IPS-NIHi11 (cell line): ENCODE results near the gene FRK.
"Not testable (repeated sequence)": the region's sequence is repeated elsewhere in the genome, so short reads cannot be mapped to it uniquely, and the experiment has no call there.

ENCODE experiments used
- DNase-seq: peaks from one replicate; pipeline ENCODE4 v3.0.0; 2012; ENCODE audit warnings: mixed read lengths, low spot score

The FRK gene

DNA sequence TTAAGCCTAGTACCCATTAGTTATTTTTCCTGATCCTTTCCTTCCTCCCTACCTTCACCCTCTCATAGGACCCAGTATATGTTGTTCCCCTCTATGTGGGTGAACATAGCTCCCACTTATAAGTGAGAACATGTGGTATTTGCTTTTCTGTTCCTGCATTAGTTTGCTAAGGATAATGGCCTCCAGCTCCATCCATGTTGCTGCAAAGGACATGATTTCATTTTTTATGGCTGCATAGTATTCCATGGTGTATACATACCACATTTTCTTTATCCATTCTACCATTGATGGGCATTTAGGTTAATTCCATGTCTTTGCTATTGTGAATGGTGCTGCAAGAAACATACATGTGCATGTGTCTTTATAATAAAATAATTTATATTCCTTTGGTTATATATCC lies 115.9 kb downstream of the FRK start:
- DNase-seq: not testable (repeated sequence)

DNA sequence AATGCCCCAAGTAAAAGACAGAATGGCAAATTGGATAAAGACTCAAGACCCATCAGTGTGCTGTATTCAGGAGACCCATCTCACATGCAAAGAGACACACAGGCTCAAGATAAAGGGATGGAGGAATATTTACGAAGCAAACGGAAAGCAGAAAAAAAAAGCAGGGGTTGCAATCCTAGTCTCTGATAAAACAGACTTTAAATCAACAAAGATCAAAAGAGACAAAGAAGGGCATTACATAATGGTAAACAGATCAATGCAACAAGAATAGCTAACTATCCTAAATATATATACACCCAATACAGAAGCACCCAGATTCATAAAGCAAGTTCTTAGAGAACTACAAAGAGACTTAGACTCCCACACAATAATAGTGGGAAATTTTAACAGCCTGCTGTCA lies 123.2 kb downstream of the FRK start:
- DNase-seq: not testable (repeated sequence)

DNA sequence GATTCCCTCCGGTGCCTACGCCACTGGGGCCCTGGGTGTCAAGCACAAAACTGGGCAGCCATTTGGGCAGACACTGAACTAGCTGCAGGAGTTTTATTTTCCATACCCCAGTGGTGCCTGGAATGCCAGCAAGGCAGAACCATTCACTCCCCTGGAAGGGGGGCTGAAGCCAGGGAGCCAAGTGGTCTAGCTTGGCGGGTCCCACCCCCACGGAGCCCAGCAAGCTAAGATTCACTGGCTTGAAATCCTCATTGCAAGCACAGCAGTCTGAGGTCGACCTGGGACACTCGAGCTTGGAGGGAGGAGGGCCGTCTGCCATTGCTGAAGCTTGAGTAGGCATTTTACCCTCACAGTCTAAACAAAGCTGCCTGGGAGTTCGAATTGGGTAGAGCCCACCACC lies 125.3 kb downstream of the FRK start:
- no peak for DNase-seq

DNA sequence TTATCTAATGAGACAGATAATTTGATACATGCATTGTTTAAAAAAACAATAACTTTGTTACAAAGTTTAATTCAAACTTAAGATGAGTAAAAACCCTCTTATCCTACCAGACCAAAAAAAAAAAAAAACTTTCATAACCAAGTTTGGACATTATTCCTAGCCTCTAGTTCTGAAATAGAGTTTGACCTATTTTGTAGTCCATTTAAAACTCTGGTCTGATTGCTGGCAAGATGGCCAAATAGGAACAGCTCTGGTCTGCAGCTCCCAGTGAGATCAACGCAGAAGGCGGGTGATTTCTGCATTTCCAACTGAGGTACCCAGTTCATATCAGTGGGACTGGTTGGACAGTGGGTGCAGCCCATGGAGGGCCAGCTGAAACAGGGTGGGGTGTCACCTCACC lies 125.9 kb downstream of the FRK start:
- DNase-seq: no peak

DNA sequence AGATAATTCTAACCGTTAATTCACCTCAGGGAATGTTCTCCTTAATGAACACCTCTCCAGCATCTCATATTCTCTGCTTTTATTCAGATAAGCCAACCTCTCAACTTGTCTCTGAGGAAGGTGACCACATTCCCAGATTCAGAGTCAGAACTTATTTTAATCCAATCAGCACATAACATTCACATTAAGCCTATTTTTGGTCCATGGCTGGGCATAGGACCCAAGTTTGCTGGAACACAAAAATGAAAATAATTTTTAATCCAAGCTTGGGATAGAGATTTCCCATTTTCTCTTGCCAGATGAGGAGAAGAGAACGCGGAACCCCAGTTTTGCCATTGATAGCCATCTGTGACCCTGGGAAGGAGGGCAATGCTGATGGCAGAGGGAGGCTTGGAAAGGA lies 126.5 kb downstream of the FRK start:
- no peak for DNase-seq

DNA sequence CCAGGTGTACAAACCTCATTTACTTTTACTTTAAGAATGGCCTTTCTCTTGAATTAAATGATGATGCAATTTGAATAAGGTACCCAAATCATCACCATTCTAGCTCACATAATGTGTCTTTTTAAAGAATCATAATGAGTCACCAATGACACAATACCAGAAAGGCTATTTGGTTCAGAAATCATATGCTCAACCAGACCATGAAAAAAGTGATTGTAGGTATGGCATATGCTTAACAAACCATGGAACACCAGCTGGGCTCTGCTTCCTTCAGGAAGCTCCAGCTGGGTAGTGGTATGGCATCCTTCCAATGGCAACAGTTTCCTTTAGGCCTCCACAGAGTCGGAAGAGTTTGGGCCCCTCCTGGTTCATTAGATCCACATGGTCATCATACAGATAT lies 128.2 kb downstream of the FRK start:
- DNase-seq: peak; percentile 15

DNA sequence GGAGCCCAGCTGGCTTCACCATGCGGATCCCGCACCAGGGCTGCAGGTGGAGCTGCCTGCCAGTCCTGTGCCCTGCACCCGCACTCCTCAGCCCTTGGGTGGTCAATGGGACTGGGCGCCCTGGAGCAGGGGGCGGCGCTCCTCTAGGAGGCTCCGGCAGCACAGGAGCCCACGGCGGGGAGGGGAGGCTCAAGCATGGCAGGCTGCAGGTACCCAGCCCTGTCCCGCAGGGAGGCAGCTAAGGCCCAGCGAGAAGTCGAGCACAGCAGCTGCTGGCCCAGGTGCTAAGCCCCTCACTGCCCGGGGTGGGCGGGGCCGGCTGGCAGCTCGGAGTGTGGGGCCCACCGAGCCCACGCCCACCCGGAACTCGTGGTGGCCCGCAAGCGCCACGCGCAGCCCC lies 132.7 kb downstream of the FRK start:
- not testable (repeated sequence) for DNase-seq

DNA sequence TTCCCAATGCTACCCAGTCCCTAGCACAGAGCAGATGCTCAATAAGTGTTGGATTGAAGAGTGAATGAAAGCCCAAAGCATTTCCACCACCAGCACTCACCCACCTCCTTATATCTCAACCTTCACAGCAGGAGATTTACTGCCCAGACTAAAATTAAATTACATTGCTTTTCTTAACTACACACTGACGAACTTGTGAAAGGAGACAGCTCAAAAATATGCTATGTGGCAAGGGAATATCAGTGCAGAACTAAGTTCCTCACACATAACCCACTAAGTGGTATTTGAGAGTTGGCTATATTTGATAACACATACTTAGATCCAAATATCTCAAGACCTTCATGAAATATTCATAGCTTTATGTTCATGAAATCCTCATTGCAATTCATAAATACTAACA lies 137.7 kb downstream of the FRK start:
- DNase-seq: no peak

DNA sequence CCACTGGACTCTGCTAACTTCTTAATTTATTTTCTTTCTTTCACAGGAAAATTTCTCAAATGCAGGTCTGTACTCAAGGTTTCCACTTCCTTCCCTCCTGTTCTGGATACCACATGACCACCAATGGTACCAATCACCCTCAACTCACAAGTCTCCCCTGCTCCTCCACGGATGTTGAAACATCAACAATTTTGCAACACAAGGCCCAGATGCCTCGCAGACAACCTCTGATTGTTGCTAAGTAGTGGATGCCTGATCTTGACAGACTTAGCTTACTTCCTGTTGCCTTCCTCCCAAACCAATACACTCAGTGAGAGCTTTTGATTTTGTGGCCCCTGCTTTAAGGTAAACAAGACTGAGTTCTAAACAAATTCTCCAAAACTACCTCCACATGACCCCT lies 146.6 kb downstream of the FRK start:
- DNase-seq: peak; percentile 13

DNA sequence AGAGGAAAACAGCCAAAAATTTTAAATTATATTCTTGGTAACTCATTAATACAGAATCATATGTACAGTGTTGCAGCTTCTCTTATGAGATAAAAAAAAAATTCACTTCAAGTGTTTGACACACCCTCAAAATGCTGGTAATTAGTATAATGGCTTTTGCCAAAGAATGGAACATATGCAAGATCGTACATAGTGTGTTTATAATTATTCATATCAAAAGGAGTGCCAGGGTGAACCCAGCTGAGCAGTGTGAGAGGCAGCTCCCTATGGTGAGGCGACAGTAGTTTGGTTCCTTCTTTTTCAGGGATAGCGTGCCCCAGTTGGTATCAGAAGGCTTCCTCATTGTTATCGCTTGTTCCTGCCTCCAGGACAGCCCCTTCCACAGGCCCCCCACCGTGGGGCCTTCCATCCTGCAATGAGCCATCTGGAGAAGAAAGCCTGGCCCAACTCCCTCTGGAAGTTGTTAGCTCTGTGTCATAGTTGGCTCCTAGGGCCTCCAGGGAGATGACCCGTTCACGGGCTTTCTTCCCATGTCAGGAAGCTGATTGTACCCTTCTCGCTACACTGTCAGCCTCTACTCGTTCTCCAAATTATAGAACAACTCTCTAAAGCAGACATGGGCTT lies 150.7 kb downstream of the FRK start:
- DNase-seq: no peak

DNA sequence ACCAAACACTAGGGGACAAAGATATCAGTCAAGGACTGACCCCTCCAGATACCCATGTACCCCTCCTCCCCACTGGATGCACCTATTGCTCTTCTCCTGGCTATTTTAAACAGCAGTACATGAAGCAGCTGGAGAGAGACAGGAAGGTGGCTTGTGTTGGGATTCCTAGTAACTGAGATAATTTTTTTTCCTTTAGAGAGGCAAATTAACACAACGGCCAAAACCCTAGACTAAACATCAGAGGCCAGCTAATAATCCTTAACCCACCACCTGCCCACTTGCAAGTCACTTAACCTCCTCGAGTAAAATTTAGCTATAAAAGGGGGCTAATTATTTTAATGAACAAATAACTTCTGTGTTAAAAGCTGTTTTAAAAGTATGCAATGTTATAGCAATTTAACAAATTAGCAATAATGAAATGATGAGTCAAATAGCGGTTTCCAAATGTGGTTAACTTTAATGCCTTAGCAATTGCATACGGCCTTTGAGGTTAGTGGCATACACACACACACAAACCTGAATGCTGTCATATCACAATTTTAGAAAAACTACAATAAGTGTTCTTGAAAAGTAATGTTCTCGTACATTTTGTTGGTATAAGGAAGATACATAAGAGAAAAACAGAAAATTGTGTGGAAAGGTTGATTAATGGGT lies 151.7 kb downstream of the FRK start:
- no peak for DNase-seq

DNA sequence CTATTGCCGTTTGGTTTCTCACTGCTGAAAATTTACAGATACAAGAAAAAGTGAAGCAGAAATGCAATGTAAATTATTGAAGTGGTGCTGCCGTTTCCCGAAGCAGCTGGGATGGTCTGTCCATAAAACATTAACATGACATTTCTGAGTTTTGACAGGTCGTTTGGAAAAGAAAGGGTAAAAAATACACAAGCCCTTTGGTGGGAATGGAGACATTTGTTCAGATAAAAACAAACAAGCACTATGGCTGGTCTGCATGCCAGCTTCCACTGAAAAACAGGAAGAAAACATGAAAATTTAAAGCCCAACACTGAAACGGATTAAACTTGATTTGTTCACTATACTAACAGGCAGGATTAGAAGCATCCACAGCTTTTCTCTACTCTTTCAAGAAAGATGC lies 155.2 kb downstream of the FRK start:
- DNase-seq: no peak

DNA sequence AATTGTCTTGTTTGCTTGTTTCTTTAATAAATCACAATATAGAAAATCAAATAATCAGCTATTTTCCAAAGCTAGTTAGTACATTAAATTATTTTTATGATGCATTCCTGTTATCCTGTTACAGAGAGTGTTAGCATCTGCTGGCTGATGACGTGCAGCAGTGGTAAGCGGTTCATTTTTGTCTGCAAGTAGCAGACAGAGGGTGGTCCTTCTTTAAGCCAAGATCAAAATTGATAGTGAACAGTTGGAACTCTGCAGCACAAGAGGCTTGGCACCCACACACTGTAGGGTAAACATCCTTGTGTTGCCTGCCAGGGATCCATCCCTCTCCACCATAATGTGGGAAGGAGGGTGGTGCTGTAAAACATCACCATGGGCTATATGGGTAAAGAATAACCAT lies 158.3 kb downstream of the FRK start:
- DNase-seq: no peak

DNA sequence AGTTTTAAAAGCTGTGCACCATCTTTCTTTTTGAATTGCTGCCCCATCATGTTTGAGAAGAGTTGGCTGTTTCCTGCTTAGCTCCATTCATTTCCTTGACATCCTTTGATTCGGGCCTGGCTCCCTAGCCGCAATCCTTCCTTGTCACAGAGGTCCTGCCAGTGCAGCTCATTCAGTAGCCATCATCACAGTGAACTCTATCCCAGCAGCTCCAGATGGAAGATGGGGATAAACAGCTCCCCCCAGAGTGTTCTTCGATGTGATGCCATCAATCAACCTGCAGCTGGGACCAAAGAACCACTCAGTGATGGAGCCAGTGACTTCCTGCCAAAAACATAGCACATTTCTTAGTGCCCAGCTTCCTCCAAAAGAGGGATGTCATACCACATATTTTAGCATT lies 158.8 kb downstream of the FRK start:
- no peak for DNase-seq

DNA sequence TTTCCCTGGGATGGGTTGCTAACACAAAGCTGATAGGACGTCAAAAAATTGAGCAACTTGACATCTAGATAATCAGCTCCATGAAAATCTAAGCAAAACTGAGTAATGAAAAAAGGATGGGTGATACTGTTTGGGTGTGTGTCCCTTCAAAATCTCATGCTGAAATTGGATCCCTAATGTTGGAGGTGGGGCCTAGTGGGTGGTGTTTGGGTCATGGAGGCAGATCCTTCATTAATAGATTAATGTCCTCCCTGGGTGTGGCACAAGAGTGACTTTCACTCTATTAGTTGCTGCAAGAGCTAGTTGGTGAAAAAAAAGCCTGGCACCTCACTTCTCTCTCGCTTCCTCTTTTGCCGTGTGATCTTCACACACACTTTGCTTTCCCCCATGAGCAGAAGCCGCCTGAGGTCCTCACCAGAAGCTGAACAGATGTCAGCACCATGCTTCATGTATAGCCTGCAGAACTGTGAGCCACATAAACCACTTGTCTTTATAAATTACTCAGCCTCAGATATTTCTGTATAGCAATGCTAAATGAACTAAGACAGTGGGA lies 160.9 kb downstream of the FRK start:
- DNase-seq: no peak

DNA sequence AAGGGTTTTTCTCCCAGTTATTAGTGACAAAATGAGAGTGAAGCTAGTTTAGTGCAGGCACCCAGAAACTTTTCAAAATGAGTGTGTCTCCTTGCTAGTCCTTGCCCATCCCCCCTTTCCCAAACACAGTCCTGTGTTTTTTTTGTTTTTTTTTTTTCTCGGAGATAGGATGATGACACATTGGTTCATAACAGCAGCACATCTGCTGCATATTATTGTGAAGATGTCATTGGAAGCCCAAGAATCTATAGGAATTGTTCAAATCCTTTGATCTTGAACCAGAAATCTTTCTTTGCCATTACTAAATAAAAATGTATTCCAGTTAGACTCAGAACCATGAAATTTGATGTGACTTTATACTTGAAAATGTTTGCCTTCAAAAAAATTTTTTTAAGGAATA lies 162.4 kb downstream of the FRK start:
- DNase-seq: no peak

DNA sequence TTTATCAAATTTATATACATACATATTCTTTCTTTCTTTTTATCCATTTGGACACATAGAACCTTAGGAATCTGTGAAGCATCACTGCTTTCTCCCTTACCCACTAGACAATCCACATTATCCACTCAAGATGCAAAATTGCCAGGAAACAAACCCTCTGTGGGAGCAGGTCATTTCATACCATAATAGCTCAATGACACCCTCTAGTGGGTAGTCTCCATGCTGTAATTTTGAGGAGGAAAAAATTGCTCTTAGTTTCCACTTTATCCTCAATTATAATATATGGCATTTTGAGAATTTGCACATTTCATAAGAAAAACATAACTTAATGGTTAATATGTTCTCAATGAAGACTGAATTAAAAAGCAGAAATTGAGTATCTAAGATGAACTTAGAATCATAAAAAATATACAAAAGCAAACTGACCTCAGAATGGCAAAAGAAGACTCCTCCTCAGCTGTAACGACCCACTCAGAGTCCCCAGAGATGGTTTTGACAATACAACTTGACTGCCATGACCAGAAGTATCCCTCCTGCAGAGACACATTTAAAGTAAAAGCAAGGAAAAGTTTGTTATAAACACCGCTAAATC lies 164.1 kb downstream of the FRK start:
- peak; percentile 26 for DNase-seq

DNA sequence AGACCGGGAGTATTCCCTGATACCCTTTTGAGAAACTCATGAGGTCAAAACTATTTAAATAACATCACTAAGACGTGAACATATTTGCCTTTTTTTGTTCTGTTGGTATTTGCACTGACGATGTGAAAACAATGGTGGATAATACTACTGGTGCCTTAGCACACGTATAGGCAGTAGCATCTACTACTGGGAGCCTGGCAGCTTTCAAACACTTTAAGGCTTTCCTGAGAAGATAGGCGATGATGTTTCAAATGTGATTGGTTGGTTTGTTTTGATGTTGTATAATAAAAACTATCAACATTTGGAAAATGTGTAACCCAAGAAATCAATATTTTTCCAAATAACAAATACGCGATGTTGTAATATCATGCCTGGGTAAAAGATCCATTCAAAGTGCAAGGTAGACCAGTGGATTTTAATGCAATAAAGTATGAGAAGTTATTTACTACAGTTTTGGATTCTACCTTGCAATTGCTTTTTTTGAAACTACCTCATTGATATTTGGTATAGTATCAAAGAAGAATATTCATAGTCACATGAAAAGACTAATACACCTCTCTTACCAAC lies 166.2 kb downstream of the FRK start:
- DNase-seq: no peak

DNA sequence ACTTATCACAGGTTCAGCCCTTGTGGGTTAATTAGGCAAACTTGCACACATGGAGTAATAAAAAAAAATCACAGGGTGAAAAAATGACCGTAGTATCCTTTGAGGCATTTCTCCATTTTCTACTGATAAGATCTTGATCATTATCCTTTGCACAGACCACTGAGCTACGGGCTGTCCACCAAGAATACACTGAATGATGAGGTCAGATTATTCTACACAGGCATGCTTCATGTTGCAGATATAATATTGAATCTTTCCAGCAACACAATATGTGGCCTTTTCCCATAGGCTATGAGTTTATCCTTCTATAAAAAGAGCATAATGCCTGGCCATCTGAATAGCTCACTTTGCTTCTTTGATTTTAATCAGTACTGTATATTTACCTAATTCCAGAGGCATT lies 168.9 kb downstream of the FRK start:
- DNase-seq: no peak

DNA sequence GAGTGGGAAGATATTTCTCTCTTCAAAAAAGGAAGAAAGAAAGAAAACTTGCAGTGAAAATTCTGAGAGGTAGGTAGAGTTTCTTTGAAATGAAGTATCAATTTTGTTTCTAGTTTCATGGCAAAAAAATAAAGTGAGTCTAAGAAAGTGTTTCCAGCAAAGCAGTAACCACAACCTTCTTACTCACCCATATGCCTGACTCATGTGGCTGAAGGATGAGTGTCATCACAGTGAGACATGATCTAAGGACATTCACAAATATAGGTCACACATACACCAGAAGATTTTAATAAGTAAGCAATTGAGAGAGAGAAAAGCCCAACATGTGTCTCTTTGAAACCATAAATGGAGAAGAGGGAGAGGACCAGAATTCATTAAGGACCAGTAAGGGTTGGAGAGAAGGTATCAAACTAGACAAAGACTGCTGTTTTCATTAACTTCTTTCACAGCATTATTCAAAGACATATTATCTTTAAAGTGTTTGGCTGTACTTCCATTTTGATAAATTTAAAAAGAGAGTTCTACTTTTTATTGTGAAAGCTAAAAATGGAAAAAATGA lies 169.5 kb downstream of the FRK start:
- DNase-seq: no peak

DNA sequence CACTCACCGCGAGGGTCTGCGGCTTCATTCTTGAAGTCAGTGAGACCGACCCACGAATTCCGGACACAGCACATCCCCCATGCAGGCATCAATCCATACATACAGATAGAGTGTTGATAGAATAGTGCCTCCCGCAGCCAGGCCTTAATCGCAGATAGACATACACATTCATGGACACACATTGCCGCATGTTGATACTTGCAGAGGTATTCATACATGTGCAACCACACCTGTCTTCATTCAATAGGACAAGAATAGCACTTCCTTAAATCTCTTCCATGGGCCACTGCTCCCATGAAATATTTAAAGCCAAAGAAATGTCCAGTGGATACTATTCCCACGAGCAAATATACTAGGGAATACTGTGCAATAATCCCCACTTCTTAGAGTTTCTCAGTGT lies 170.5 kb downstream of the FRK start:
- DNase-seq: no peak

DNA sequence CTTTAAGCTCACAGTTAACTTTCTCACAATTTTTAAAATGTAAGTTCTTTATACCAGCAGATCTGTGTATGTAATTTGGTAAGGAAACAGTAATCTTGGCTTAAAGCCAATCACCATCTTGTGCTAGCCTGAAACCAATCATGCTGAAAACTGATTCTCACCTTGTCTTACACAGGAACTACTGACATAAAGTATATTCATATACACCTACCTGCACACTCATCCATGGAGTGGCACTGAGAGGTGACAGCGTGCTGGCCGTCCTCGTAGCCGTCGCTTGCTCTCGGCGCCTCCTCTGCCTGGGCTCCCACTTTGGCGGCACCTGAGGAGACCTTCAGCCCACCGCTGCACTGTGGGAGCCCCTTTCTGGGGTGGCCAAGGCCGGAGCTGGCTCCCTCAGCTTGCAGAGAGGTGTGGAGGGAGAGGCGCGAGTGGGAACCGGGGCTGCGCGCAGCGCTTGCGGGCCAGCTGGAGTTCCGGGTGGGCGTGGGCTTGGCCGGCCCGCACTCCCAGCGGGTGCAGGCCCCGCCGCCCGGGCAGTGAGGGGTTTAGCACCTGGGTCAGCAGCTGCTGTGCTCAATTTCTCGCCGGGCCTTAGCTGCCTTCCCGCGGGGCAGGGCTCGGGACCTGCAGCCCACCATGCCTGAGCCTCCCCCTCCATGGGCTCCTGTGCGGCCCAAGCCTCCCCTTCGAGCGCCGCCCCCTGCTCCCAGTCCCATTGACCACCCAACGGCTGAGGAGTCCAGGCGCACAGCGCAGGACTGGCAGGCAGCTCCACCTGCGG lies 171.8 kb downstream of the FRK start:
- DNase-seq: not testable (repeated sequence)
